ENCODE data around the gene CD83. TPM values are rescaled to one million over a fixed set of nuclear protein-coding genes. Genes with fewer than 3 reads are reported as not detected.

Gene CD83
- total and polyA plus RNA-seq, 4 donors = 0.35 to 4.2 (median 0.60) TPM

GRCh38 chr6:14134211-14134910 is 16.8 kb downstream of the CD83 start:
- 98% methylated on average over 4 of the region's 4 CpGs for WGBS

More at GRCh38 chr6:14134211-14134910, 16.8 kb downstream of the CD83 start:
- Histone ChIP-seq H3K27me3 (ENCODE audit: control insufficient read depth in 4 of 4, insufficient read depth in 4 of 4, low read length in 3 of 4) (no peaks in the 10 kb centered on the region), H3K4me3 (ENCODE audit: low read depth in 1 of 3, low read length in 3 of 3) (no peak overlapping the region), H3K4me1 (ENCODE audit: control insufficient read depth in 4 of 4, insufficient read depth in 4 of 4, low read length in 3 of 4) (peaks cover 0 to 7% (median 0%) of the 10 kb centered on the region in 4 donors), H3K9ac (ENCODE audit: low read depth in 1 of 2, low read length in 2 of 2) (no peak overlapping the region), H3K27ac (ENCODE audit: low read depth in 1 of 2, low read length in 2 of 2) (no peak overlapping the region), H3K9me3 (ENCODE audit: control insufficient read depth in 4 of 4, low read length in 3 of 4) (no peaks in the 10 kb centered on the region), H3K36me3 (ENCODE audit: control insufficient read depth in 4 of 4, insufficient read depth in 3 of 4, low read depth in 1 of 4, low read length in 3 of 4) (peaks cover 0 to 3% (median 0%) of the 10 kb centered on the region in 4 donors)
- no peak for TF ChIP-seq FOXA1 (IDR thresholded peaks at IDR 0.05)
- no peak for TF ChIP-seq RXRA (IDR thresholded peaks at IDR 0.05)
- no peak for TF ChIP-seq HNF4G (IDR thresholded peaks at IDR 0.05)
- TF ChIP-seq FOXA2 (IDR thresholded peaks at IDR 0.05) = no peak
- no peak for TF ChIP-seq JUND (IDR thresholded peaks at IDR 0.05)
- no peak for TF ChIP-seq SP1 (IDR thresholded peaks at IDR 0.05)
- no peak for TF ChIP-seq RAD21 (IDR thresholded peaks at IDR 0.05)
- no peak for TF ChIP-seq CTCF (IDR thresholded peaks at IDR 0.05; ENCODE audit: low read depth, low read length, missing input control)
- no peak for TF ChIP-seq MAX (IDR thresholded peaks at IDR 0.05)
- TF ChIP-seq NR2F2 (IDR thresholded peaks at IDR 0.05) = no peak
- TF ChIP-seq ATF3 (IDR thresholded peaks at IDR 0.05) = no peak
- no peak for TF ChIP-seq ZBTB33 (IDR thresholded peaks at IDR 0.05)
- TF ChIP-seq REST (IDR thresholded peaks at IDR 0.05) = no peak
- TF ChIP-seq YY1 (IDR thresholded peaks at IDR 0.05) = no peak
- DNase-seq (ENCODE audit: low spot score) = no peak

All from liver (tissue), 9 donors.